Lower lobe of right lung (tissue), 2 donors: Measurements from ENCODE around the gene PHF2. TPM values are rescaled to one million over a fixed set of nuclear protein-coding genes. Genes with fewer than 3 reads are reported as not detected.

Experiments used
- ATAC-seq, 2 donors: fragments of 200-7000 bp; cut with Tn5 transposase; one replicate each; pipeline ENCODE4 v1.9.1; 2020 to 2022; ENCODE audit warnings: mild to moderate bottlenecking in 2 of 2, moderate library complexity in 2 of 2
- DNase-seq: peaks from one replicate; pipeline ENCODE4 v3.0.0-alpha.2; 2020
- H3K27ac ChIP-seq: fragments of 200-600 bp; one replicate; pipeline ENCODE4 v1.8.0; 2022
- H3K27me3 ChIP-seq: fragments of 200-600 bp; one replicate; pipeline ENCODE4 v1.8.0; 2022; ENCODE audit warnings: low read depth
- H3K36me3 ChIP-seq: fragments of 200-600 bp; one replicate; pipeline ENCODE4 v1.8.0; 2022; ENCODE audit warnings: mild to moderate bottlenecking
- H3K4me1 ChIP-seq: fragments of 200-600 bp; one replicate; pipeline ENCODE4 v1.8.0; 2022
- H3K4me3 ChIP-seq: fragments of 200-600 bp; one replicate; pipeline ENCODE4 v1.8.0; 2022; ENCODE audit warnings: mild to moderate bottlenecking
- H3K9me3 ChIP-seq: fragments of 200-600 bp; one replicate; pipeline ENCODE4 v1.8.0; 2022
- CTCF ChIP-seq: fragments of 200-600 bp; IDR thresholded peaks from one replicate; pipeline ENCODE4 v1.8.0; 2022; ENCODE audit warnings: antibody characterized with exemption, mild to moderate bottlenecking
- intact Hi-C: fragments of 100-400 bp; cut with DNase I; formaldehyde crosslinking; loops from one replicate; pipeline ENCODE4 v1.11.0; 2022
- microRNA-seq: library from miRNA; unstranded; fragments of <30 nt; microRNA quantifications from one replicate; pipeline ENCODE4 v1.2.0, GENCODE V29; 2020; ENCODE audit warnings: borderline number of aligned reads
- total RNA-seq: library from RNA; stranded (reverse); fragmentation: NEBNext Ultra II Directional; extraction: Animal tissue kit (Norgen Biotek cat#: 25700); gene quantifications from one replicate; pipeline ENCODE4 v1.2.1, GENCODE V29; 2021
- donor health status: DM: no; HTN: yes; CAD: no; lungs with severe emphysema.

PHF2 gene
- total RNA-seq, 1 donor from 2014 or later = 39.1 TPM

GRCh38 chr9:93713716-93714115, 137.3 kb downstream of the PHF2 start:
- no peak for DNase-seq
- no peaks in the 10 kb centered on the region for H3K4me1 ChIP-seq
- no peaks in the 10 kb centered on the region for H3K27me3 ChIP-seq
- no peak for ATAC-seq
- no peaks in the 10 kb centered on the region for H3K36me3 ChIP-seq
- no peak overlapping the region for H3K4me3 ChIP-seq
- H3K27ac ChIP-seq = no peak overlapping the region
- no peak for TF ChIP-seq CTCF
- no peaks in the 10 kb centered on the region for H3K9me3 ChIP-seq
- intact Hi-C loops = no loop called here

GRCh38 chr9:93721417-93721965, 145.1 kb downstream of the PHF2 start:
- no peaks in the 10 kb centered on the region for H3K36me3 ChIP-seq
- H3K4me3 ChIP-seq = no peak overlapping the region
- H3K27ac ChIP-seq = no peak overlapping the region
- H3K4me1 ChIP-seq = no peaks in the 10 kb centered on the region
- no peak for TF ChIP-seq CTCF
- intact Hi-C loops = no loop called here
- H3K9me3 ChIP-seq = no peaks in the 10 kb centered on the region
- H3K27me3 ChIP-seq = peaks cover 4% of the 10 kb centered on the region
- DNase-seq (no peak), ATAC-seq (no peak)

GRCh38 chr9:93724852-93725251, 148.5 kb downstream of the PHF2 start:
- no peaks in the 10 kb centered on the region for H3K4me1 ChIP-seq
- H3K27ac ChIP-seq = no peak overlapping the region
- peaks cover 17% of the 10 kb centered on the region for H3K27me3 ChIP-seq
- H3K36me3 ChIP-seq = no peaks in the 10 kb centered on the region
- no peaks in the 10 kb centered on the region for H3K9me3 ChIP-seq
- DNase-seq (no peak), ATAC-seq (no peak)
- TF ChIP-seq CTCF = no peak
- H3K4me3 ChIP-seq = no peak overlapping the region
- intact Hi-C loops = no loop called here

GRCh38 chr9:93725382-93725781, 149.0 kb downstream of the PHF2 start:
- H3K4me3 ChIP-seq = no peak overlapping the region
- no peak overlapping the region for H3K27ac ChIP-seq

GRCh38 chr9:93726147-93726546, 149.8 kb downstream of the PHF2 start:
- DNase-seq (no peak), ATAC-seq (no peak)
- H3K27me3 ChIP-seq = peaks cover 21% of the 10 kb centered on the region
- TF ChIP-seq CTCF = no peak
- no peak overlapping the region for H3K27ac ChIP-seq
- H3K4me1 ChIP-seq = no peaks in the 10 kb centered on the region
- H3K9me3 ChIP-seq = peaks cover under 1% of the 10 kb centered on the region
- no peak overlapping the region for H3K4me3 ChIP-seq
- intact Hi-C loops = no loop called here
- no peaks in the 10 kb centered on the region for H3K36me3 ChIP-seq

More at GRCh38 chr9:93725382-93725781, 149.0 kb downstream of the PHF2 start:
- Histone ChIP-seq H3K9me3 (no peaks in the 10 kb centered on the region), H3K36me3 (no peaks in the 10 kb centered on the region), H3K27me3 (peaks cover 21% of the 10 kb centered on the region), H3K4me1 (no peaks in the 10 kb centered on the region)
- DNase-seq (no peak), ATAC-seq (no peak)
- no peak for TF ChIP-seq CTCF
- intact Hi-C loops = no loop called here

Small RNAs within 50 kb of the gene (microRNA-seq; reads per million reads assigned to microRNA genes)
- not detected for gene MIR548AU

Other genes starting within 250 kb of the PHF2 start
- gene FAM120A, start 124.9 kb upstream of the PHF2 start, total RNA-seq = 114 TPM
- gene FAM120AOS, start 123.0 kb upstream of the PHF2 start, total RNA-seq = 45.0 TPM